ENCODE results near the gene QRSL1. TPM values are rescaled to one million over a fixed set of nuclear protein-coding genes. Genes with fewer than 3 reads are reported as not detected.

The QRSL1 gene
- total and polyA plus RNA-seq, 9 of the 15 experiments (the other 6 are each of a cell fraction or from before 2014, with no cell fraction given) = 14.6 to 31.5 (median 23.0) TPM

DNA sequence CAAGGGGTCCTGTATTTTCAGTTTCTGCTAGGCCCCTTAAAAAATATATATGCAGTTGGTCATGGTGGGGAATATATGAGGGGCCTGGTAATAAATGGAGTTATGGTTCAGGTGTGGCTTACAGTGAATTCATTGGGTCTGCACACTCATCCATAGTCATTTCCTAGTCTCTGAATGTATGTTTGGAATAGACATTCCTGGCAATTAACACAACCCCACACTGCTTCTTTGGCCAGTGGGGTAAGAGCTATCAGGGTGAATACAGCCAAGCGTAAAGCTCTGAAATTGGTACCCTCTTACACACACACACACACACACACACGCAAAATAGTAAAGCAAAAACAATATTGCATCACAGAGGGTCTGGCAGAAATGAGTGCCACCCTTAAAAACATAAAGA lies 56.5 kb downstream of the QRSL1 start:
- Histone ChIP-seq H3K27ac (ENCODE audit: extremely low read depth, low read depth, low read length) (no peak overlapping the region), H3K9me3 (replicated peaks; ENCODE audit: control insufficient read depth, insufficient read depth, low read depth, low read length) (no peaks in the 10 kb centered on the region), H3K27me3 (ENCODE audit: control insufficient read depth in 2 of 2, insufficient read depth in 2 of 2, low read length in 2 of 2) (peaks cover 0 to 10% of the 10 kb centered on the region in 2 experiments; a peak in 4 of 5 replicates), H3K9me1 (ENCODE audit: control insufficient read depth, insufficient read depth, low read length) (no peaks in the 10 kb centered on the region), H3K79me2 (ENCODE audit: control insufficient read depth, insufficient read depth, low read length) (no peaks in the 10 kb centered on the region), H3K4me1 (replicated peaks in 1 of 2; ENCODE audit: control insufficient read depth in 2 of 2, insufficient read depth in 2 of 2, low read length in 2 of 2) (no peaks in the 10 kb centered on the region), H3K9ac (ENCODE audit: insufficient read depth in 1 of 2, low read depth in 2 of 2, low read length in 2 of 2) (no peak overlapping the region), H3K4me2 (ENCODE audit: insufficient read depth, low read length) (no peak overlapping the region), H2AFZ (ENCODE audit: low read depth, low read length) (no peak overlapping the region), H4K20me1 (replicated peaks; ENCODE audit: control insufficient read depth, insufficient read depth, low read length) (no peaks in the 10 kb centered on the region), H3K36me3 (ENCODE audit: control insufficient read depth, insufficient read depth, low read length) (no peaks in the 10 kb centered on the region), H3K4me3 (no peak overlapping the region)
- POLR2A ChIA-PET = no interaction called here
- BruUV-seq (replicated peaks) = no TSS peak
- CTCF ChIA-PET (ENCODE audit: low intra/inter-chr PET ratio) = no interaction called here
- no peak for FAIRE-seq
- in situ Hi-C loops (cut with MboI) = no loop called here
- ATAC-seq = no peak
- DNase-seq (ENCODE audit: extremely low read depth in 1 of 4, low spot score in 3 of 4) = no peak
- 14% methylated on average over 2 of the region's 2 CpGs for WGBS (ENCODE audit: insufficient coverage, low coverage, missing lambda C conversion rate)
- intact Hi-C loops (cut with micrococcal nuclease) = no loop called here
- no peak for TF ChIP-seq ELK3 (CRISPR knock-in tag; IDR thresholded peaks at IDR 0.05)
- TF ChIP-seq MYC (IDR thresholded peaks at IDR 0.05; ENCODE audit: low read depth, low read length) = no peak
- TF ChIP-seq MYC (CRISPR knock-in tag; IDR thresholded peaks at IDR 0.05; ENCODE audit: borderline replicate concordance, low read depth) = no peak
- TF ChIP-seq CEBPG (CRISPR knock-in tag; IDR thresholded peaks at IDR 0.05) = no peak
- no peak for TF ChIP-seq CEBPG (tag; conservative IDR thresholded peaks at IDR 0.05 in 1 of 2, IDR thresholded peaks at IDR 0.05 in 1 of 2)
- no peak for TF ChIP-seq RBFOX2 (IDR thresholded peaks at IDR 0.05; ENCODE audit: low read depth, low read length)
- TF ChIP-seq ETS2 (tag; IDR thresholded peaks at IDR 0.05; ENCODE audit: borderline replicate concordance, poor library complexity, severe bottlenecking) = no peak
- TF ChIP-seq, protein P1, sequence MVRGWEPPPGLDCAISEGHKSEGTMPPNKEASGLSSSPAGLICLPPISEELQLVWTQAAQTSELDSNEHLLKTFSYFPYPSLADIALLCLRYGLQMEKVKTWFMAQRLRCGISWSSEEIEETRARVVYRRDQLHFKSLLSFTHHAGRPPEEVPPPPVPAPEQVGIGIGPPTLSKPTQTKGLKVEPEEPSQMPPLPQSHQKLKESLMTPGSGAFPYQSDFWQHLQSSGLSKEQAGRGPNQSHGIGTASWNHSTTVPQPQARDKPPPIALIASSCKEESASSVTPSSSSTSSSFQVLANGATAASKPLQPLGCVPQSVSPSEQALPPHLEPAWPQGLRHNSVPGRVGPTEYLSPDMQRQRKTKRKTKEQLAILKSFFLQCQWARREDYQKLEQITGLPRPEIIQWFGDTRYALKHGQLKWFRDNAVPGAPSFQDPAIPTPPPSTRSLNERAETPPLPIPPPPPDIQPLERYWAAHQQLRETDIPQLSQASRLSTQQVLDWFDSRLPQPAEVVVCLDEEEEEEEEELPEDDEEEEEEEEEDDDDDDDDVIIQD (CRISPR knock-in tag; IDR thresholded peaks at IDR 0.05) = no peak
- TF ChIP-seq TSC22D4 (tag; IDR thresholded peaks at IDR 0.05) = no peak

Data from K562 (cell line).